Stimulated activated CD8-positive, alpha-beta memory T cell treated with anti-CD3 and anti-CD28 coated beads, Interleukin-4, amount 100 ng/mL, for 1 hour (primary cell): ENCODE data around the gene RABGGTA.

ENCODE experiments used
- DNase-seq, 2 donors: peaks; one replicate each; pipeline ENCODE4 v3.0.0-alpha.2; 2020; ENCODE audit warnings: low read depth in 2 of 2, low spot score in 1 of 2

Gene RABGGTA

GRCh38 chr14:24279301-24280186 lies 8.1 kb upstream of the RABGGTA start:
- DNase-seq: no peak

- no peak for DNase-seq
Observed at GRCh38 chr14:24278424-24278823, 7.0 kb upstream of the RABGGTA start.

GRCh38 chr14:24277606-24278321 lies 6.4 kb upstream of the RABGGTA start:
- DNase-seq: no peak

GRCh38 chr14:24277071-24277470 lies 5.7 kb upstream of the RABGGTA start:
- no peak for DNase-seq

- DNase-seq: no peak
Observed at GRCh38 chr14:24274101-24274543, 2.7 kb upstream of the RABGGTA start.

- DNase-seq: no peak
Observed at GRCh38 chr14:24273422-24273998, 2.1 kb upstream of the RABGGTA start.

GRCh38 chr14:24272467-24272866 lies 1.1 kb upstream of the RABGGTA start:
- no peak for DNase-seq

- no peak for DNase-seq
Observed at GRCh38 chr14:24271834-24272263, 452 bp upstream of the RABGGTA start.

GRCh38 chr14:24270537-24271133 lies 762 bp downstream of the RABGGTA start:
- DNase-seq: no peak

- DNase-seq: no peak
Observed at GRCh38 chr14:24269910-24270536, 1.4 kb downstream of the RABGGTA start.

GRCh38 chr14:24269368-24269767 lies 2.0 kb downstream of the RABGGTA start:
- DNase-seq: no peak

GRCh38 chr14:24268225-24268624 lies 3.2 kb downstream of the RABGGTA start:
- no peak for DNase-seq

GRCh38 chr14:24267516-24267915 lies 3.9 kb downstream of the RABGGTA start:
- no peak for DNase-seq

- DNase-seq: no peak
Observed at GRCh38 chr14:24266344-24267244, 4.8 kb downstream of the RABGGTA start.

GRCh38 chr14:24264298-24264697 lies 7.1 kb downstream of the RABGGTA start:
- DNase-seq: no peak

- DNase-seq: no peak
Observed at GRCh38 chr14:24263848-24264247, 7.5 kb downstream of the RABGGTA start.

- no peak for DNase-seq
Observed at GRCh38 chr14:24262821-24263733, 8.3 kb downstream of the RABGGTA start, which contains the start of gene TGM1. Gene TGM1 (minus strand): TSS chr14:24263177. CDS start chr14:24262352, 825 bp downstream.

GRCh38 chr14:24261969-24262327 lies 9.4 kb downstream of the RABGGTA start:
- DNase-seq: no peak
